ENCODE data around the gene C19orf38. TPM values are rescaled to one million over a fixed set of nuclear protein-coding genes. Genes with fewer than 3 reads are reported as not detected.
A peak's percentile ranks its signal among the peaks of the same experiment; 100 is the strongest.
"Not testable (repeated sequence)": the region's sequence is repeated elsewhere in the genome, so short reads cannot be mapped to it uniquely, and the experiment has no call there.

The C19orf38 gene
- total and polyA plus RNA-seq, 9 of the 15 experiments (the other 6 are each of a cell fraction or from before 2014, with no cell fraction given) = 0.14 to 0.18 TPM; not detected in 7

- H3K9me1 ChIP-seq (ENCODE audit: control insufficient read depth, insufficient read depth, low read length); intact Hi-C loops (cut with micrococcal nuclease); CTCF ChIA-PET (ENCODE audit: low intra/inter-chr PET ratio); H3K9ac ChIP-seq (ENCODE audit: insufficient read depth in 1 of 2, low read depth in 2 of 2, low read length in 2 of 2); H3K4me2 ChIP-seq (ENCODE audit: insufficient read depth, low read length); H3K27ac ChIP-seq (ENCODE audit: extremely low read depth, low read depth, low read length); H3K36me3 ChIP-seq (ENCODE audit: control insufficient read depth, insufficient read depth, low read length); H2AFZ ChIP-seq (ENCODE audit: low read depth, low read length); H3K27me3 ChIP-seq (ENCODE audit: control insufficient read depth in 2 of 2, insufficient read depth in 2 of 2, low read length in 2 of 2); H3K4me1 ChIP-seq (replicated peaks in 1 of 2; ENCODE audit: control insufficient read depth in 2 of 2, insufficient read depth in 2 of 2, low read length in 2 of 2); ATAC-seq; H3K4me3 ChIP-seq; H3K9me3 ChIP-seq (replicated peaks; ENCODE audit: control insufficient read depth, insufficient read depth, low read depth, low read length); H3K79me2 ChIP-seq (ENCODE audit: control insufficient read depth, insufficient read depth, low read length); in situ Hi-C loops (cut with MboI); BruUV-seq (replicated peaks); DNase-seq (ENCODE audit: extremely low read depth in 1 of 4, low spot score in 3 of 4); FAIRE-seq; H4K20me1 ChIP-seq (replicated peaks; ENCODE audit: control insufficient read depth, insufficient read depth, low read length): not testable (repeated sequence)
- WGBS (ENCODE audit: insufficient coverage, low coverage, missing lambda C conversion rate) = 67% methylated on average over 1 of the region's 1 CpG
- POLR2A ChIA-PET = interaction anchor here (0.9 kb wide), 1 partner anchor 21 kb away, joined by 3 read pairs; the partner anchor contains the start of gene TMED1
- TF ChIP-seq RBM25 (IDR thresholded peaks at IDR 0.05; ENCODE audit: low read depth, low read length, severe bottlenecking) (peak; percentile 18), BCOR (IDR thresholded peaks at IDR 0.05) (peak; percentile 53), ZNF121 (CRISPR knock-in tag; conservative IDR thresholded peaks at IDR 0.05) (peak; percentile 98)
These were observed 8.7 kb downstream of the C19orf38 start for GRCh38 chr19:10856899-10857298.

GRCh38 chr19:10858204-10858828 lies 10.1 kb downstream of the C19orf38 start:
- Histone ChIP-seq H2AFZ (ENCODE audit: low read depth, low read length) (peak overlapping the region; percentile 45), H4K20me1 (replicated peaks; ENCODE audit: control insufficient read depth, insufficient read depth, low read length) (no peaks in the 10 kb centered on the region), H3K4me2 (ENCODE audit: insufficient read depth, low read length) (no peak overlapping the region), H3K27ac (ENCODE audit: extremely low read depth, low read depth, low read length) (no peak overlapping the region), H3K4me1 (replicated peaks in 1 of 2; ENCODE audit: control insufficient read depth in 2 of 2, insufficient read depth in 2 of 2, low read length in 2 of 2) (peaks cover 9 to 16% of the 10 kb centered on the region in 2 experiments; a peak in 4 of 5 replicates), H3K4me3 (no peak overlapping the region), H3K27me3 (ENCODE audit: control insufficient read depth in 2 of 2, insufficient read depth in 2 of 2, low read length in 2 of 2) (no peaks in the 10 kb centered on the region), H3K9me1 (ENCODE audit: control insufficient read depth, insufficient read depth, low read length) (no peaks in the 10 kb centered on the region), H3K9me3 (replicated peaks; ENCODE audit: control insufficient read depth, insufficient read depth, low read depth, low read length) (no peaks in the 10 kb centered on the region), H3K9ac (ENCODE audit: insufficient read depth in 1 of 2, low read depth in 2 of 2, low read length in 2 of 2) (peak overlapping the region in 1 of 2 experiments; percentile 23; a peak in 1 of 4 replicates), H3K79me2 (ENCODE audit: control insufficient read depth, insufficient read depth, low read length) (no peaks in the 10 kb centered on the region), H3K36me3 (ENCODE audit: control insufficient read depth, insufficient read depth, low read length) (no peaks in the 10 kb centered on the region)
- 42% methylated on average over 4 of the region's 4 CpGs for WGBS (ENCODE audit: insufficient coverage, low coverage, missing lambda C conversion rate)
- in situ Hi-C loops (cut with MboI) = no loop called here
- FAIRE-seq = peak; percentile 83
- BruUV-seq (replicated peaks) = no TSS peak
- peak; percentile 53 to 73 (median 66) for DNase-seq (ENCODE audit: extremely low read depth in 1 of 4, low spot score in 3 of 4)
- ChIA-PET POLR2A (interaction anchor here (0.5 to 1.0 kb wide), 5 partner anchors 12 to 184 kb away, joined by 3 read pairs; no protein-coding TSS in a partner anchor), CTCF (ENCODE audit: low intra/inter-chr PET ratio) (no interaction called here)
- intact Hi-C loops (cut with micrococcal nuclease) = no loop called here
- peak; percentile 73 for ATAC-seq
- TF ChIP-seq VEZF1 (CRISPR knock-in tag; IDR thresholded peaks at IDR 0.05) (peak; percentile 39; the same call in 1 of the 2 replicates), RFX1 (IDR thresholded peaks at IDR 0.05) (no peak), SMAD2 (IDR thresholded peaks at IDR 0.05; ENCODE audit: low read depth, low read length) (no peak), SMARCA5 (IDR thresholded peaks at IDR 0.05) (peak; percentile 71), CTCFL (IDR thresholded peaks at IDR 0.05; ENCODE audit: borderline replicate concordance, insufficient read depth, low read depth, low read length, poor library complexity, severe bottlenecking) (peak; percentile 65), RBM25 (IDR thresholded peaks at IDR 0.05; ENCODE audit: low read depth, low read length, severe bottlenecking) (peak; percentile 23), ID3 (CRISPR knock-in tag; IDR thresholded peaks at IDR 0.05) (no peak), ID3 (tag; IDR thresholded peaks at IDR 0.05) (0 out of 2 replicates have a peak, but pooled peaks have one; percentile 24), ZKSCAN8 (CRISPR knock-in tag; IDR thresholded peaks at IDR 0.05) (peak; percentile 53; the same call in 1 of the 2 replicates)

Data from K562 (cell line).